Type B pancreatic cell (in vitro differentiated cells): ENCODE results near the gene TEX9. TPM values are rescaled to one million over a fixed set of nuclear protein-coding genes. Genes with fewer than 3 reads are reported as not detected.

ENCODE experiments used
- DNase-seq: peaks from one replicate; pipeline ENCODE4 v3.0.0; 2021; ENCODE audit warnings: mixed read lengths; ENCODE audit not compliant: unreplicated experiment; ENCODE audit errors: extremely low spot score
- H3K27ac Mint-ChIP-seq: 2 replicates; pipeline ENCODE4 v1.8.0; 2021; ENCODE audit warnings: mild to moderate bottlenecking, mixed read lengths
- H3K27me3 Mint-ChIP-seq: 2 replicates; pipeline ENCODE4 v1.8.0; 2021; ENCODE audit warnings: mixed read lengths
- H3K36me3 Mint-ChIP-seq: 2 replicates; pipeline ENCODE4 v1.8.0; 2021; ENCODE audit warnings: mixed read lengths
- H3K4me1 Mint-ChIP-seq: one replicate; pipeline ENCODE4 v1.8.0; 2021; ENCODE audit warnings: mixed read lengths; ENCODE audit not compliant: unreplicated experiment
- H3K4me3 Mint-ChIP-seq: 2 replicates; pipeline ENCODE4 v1.8.0; 2021; ENCODE audit warnings: mild to moderate bottlenecking, mixed read lengths
- H3K9me3 Mint-ChIP-seq: 2 replicates; pipeline ENCODE4 v1.8.0; 2021; ENCODE audit warnings: mixed read lengths
- total RNA-seq: library from RNA; stranded (reverse); gene quantifications from 2 replicates; pipeline ENCODE4 v1.2.1, GENCODE V29; 2021; ENCODE audit warnings: low replicate concordance
- TF ChIP-seq, protein P1 (sequence below): fragments of 200-600 bp; sonication (generic); conservative IDR thresholded peaks from 2 replicates; pipeline ENCODE4 v1.5.0; 2021; ENCODE audit warnings: antibody characterized with exemption, mild to moderate bottlenecking

Gene TEX9
- total RNA-seq, 1 donor from 2014 or later = 23.7 TPM

DNA sequence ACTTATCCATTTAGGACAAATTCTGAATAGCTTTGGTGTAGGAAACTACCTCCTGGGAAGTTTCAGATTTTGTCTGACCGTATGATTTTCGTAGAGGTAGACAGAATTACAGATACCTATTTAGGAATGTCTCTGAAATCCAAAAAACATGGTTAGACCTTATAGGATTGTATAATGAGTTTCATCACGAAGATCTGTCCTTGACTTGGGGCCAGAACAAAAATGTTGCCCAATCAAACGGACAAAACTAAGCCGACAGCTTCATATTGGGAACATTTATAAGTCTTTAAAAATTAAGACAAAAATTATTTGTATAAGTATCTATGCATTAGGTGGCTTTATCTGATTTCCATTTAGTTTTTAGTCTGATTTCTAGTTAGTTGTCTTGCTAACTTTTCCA lies 67.1 kb downstream of the TEX9 start:
- TF ChIP-seq, protein P1, sequence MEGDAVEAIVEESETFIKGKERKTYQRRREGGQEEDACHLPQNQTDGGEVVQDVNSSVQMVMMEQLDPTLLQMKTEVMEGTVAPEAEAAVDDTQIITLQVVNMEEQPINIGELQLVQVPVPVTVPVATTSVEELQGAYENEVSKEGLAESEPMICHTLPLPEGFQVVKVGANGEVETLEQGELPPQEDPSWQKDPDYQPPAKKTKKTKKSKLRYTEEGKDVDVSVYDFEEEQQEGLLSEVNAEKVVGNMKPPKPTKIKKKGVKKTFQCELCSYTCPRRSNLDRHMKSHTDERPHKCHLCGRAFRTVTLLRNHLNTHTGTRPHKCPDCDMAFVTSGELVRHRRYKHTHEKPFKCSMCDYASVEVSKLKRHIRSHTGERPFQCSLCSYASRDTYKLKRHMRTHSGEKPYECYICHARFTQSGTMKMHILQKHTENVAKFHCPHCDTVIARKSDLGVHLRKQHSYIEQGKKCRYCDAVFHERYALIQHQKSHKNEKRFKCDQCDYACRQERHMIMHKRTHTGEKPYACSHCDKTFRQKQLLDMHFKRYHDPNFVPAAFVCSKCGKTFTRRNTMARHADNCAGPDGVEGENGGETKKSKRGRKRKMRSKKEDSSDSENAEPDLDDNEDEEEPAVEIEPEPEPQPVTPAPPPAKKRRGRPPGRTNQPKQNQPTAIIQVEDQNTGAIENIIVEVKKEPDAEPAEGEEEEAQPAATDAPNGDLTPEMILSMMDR = no peak
- Mint-ChIP-seq H3K27me3 (no peaks in the 10 kb centered on the region), H3K4me1 (no peaks in the 10 kb centered on the region), H3K9me3 (no peaks in the 10 kb centered on the region), H3K36me3 (peaks cover 20% of the 10 kb centered on the region), H3K27ac (no peak overlapping the region), H3K4me3 (no peak overlapping the region)
- DNase-seq = no peak

GRCh38 chr15:56440214-56440770 lies 75.1 kb downstream of the TEX9 start:
- TF ChIP-seq, protein P1 = no peak
- H3K4me1 Mint-ChIP-seq = no peaks in the 10 kb centered on the region
- H3K27me3 Mint-ChIP-seq = no peaks in the 10 kb centered on the region
- no peak for DNase-seq
- peaks cover 40% of the 10 kb centered on the region for H3K36me3 Mint-ChIP-seq
- H3K9me3 Mint-ChIP-seq = no peaks in the 10 kb centered on the region
- H3K27ac Mint-ChIP-seq = no peak overlapping the region
- H3K4me3 Mint-ChIP-seq = no peak overlapping the region

- Mint-ChIP-seq H3K4me1 (no peaks in the 10 kb centered on the region), H3K36me3 (peaks cover 27% of the 10 kb centered on the region), H3K4me3 (no peak overlapping the region), H3K9me3 (no peaks in the 10 kb centered on the region), H3K27ac (no peak overlapping the region), H3K27me3 (no peaks in the 10 kb centered on the region)
- TF ChIP-seq, protein P1 = no peak
- DNase-seq = no peak
Measured at GRCh38 chr15:56442354-56442753, 77.1 kb downstream of the TEX9 start.

DNA sequence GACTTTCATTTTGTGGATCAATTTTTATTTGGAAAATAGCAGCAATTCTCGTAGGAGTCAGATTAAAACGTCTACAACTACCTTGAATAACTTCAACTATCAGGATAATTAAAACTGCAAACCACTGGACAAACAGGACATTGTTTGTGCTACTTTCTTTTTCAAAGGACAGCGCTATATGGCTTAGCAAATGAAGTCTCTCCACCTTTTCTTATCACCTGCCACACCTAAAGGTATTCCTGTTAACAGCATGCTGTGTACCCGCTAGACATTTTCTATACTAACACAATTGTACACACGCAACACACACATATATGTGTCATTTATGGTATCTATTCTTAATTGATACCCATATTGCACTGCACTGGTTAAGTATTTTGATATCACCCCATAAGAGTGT lies 80.5 kb downstream of the TEX9 start:
- no peaks in the 10 kb centered on the region for H3K9me3 Mint-ChIP-seq
- no peaks in the 10 kb centered on the region for H3K4me1 Mint-ChIP-seq
- DNase-seq = no peak
- H3K4me3 Mint-ChIP-seq = no peak overlapping the region
- H3K27me3 Mint-ChIP-seq = no peaks in the 10 kb centered on the region
- no peak overlapping the region for H3K27ac Mint-ChIP-seq
- H3K36me3 Mint-ChIP-seq = peaks cover 22% of the 10 kb centered on the region
- TF ChIP-seq, protein P1 = no peak

DNA sequence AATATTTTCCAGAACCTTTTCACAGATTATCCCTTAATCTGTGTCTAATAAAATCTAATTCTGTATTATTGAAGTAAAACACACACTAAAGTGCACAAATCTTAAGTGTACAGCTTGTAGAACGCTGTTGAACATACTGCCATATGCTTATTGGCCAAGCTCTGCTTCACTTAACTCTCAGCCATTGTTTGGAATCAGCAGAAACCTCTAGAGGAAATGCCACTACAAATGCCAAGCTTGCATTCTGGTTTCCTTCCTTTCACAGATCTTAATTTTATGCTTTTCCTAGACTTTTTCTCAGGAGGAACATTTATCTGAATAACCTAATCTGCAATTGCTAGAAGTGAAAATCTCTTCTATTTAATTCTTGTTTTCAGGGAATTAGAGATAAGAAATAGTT lies 89.6 kb downstream of the TEX9 start:
- no peak for DNase-seq
- Mint-ChIP-seq H3K9me3 (no peaks in the 10 kb centered on the region), H3K27ac (no peak overlapping the region), H3K36me3 (peaks cover 7% of the 10 kb centered on the region), H3K4me3 (no peak overlapping the region), H3K4me1 (no peaks in the 10 kb centered on the region), H3K27me3 (no peaks in the 10 kb centered on the region)
- TF ChIP-seq, protein P1 = no peak

GRCh38 chr15:56456229-56456628 lies 91.0 kb downstream of the TEX9 start:
- TF ChIP-seq, protein P1 = no peak

More at GRCh38 chr15:56456229-56456628, 91.0 kb downstream of the TEX9 start:
- no peak for DNase-seq
- Mint-ChIP-seq H3K4me1 (no peaks in the 10 kb centered on the region), H3K27ac (no peak overlapping the region), H3K36me3 (peaks cover 7% of the 10 kb centered on the region), H3K9me3 (no peaks in the 10 kb centered on the region), H3K27me3 (no peaks in the 10 kb centered on the region), H3K4me3 (no peak overlapping the region)
